Measurements from ENCODE around the gene TMEM61. TPM values are rescaled to one million over a fixed set of nuclear protein-coding genes. Genes with fewer than 3 reads are reported as not detected.
A peak's percentile ranks its signal among the peaks of the same experiment; 100 is the strongest.

TMEM61 gene
- total and polyA plus RNA-seq, 2 of the 8 experiments (the other 6 are each of a cell fraction or from before 2014, with no cell fraction given) = 0.54 to 1.4 TPM

- Histone ChIP-seq H4K20me1 (replicated peaks in 1 of 2; ENCODE audit: control insufficient read depth in 1 of 2, insufficient read depth in 2 of 2, low read length in 2 of 2) (no peaks in the 10 kb centered on the region), H3K4me3 (ENCODE audit: extremely low read depth in 1 of 4, insufficient read depth in 2 of 4, low read depth in 3 of 4, low read length in 4 of 4) (no peak overlapping the region), H3K9ac (replicated peaks in 1 of 4; ENCODE audit: extremely low read depth in 1 of 4, low read depth in 3 of 4, low read length in 3 of 4) (no peak overlapping the region), H2BK120ac (replicated peaks; ENCODE audit: low read depth, low read length) (no peak overlapping the region), H2AK5ac (ENCODE audit: low read depth, low read length) (no peak overlapping the region), H3K23me2 (ENCODE audit: low read depth, low read length) (no peaks in the 10 kb centered on the region), H3K27me3 (replicated peaks in 1 of 4; ENCODE audit: control insufficient read depth in 3 of 4, extremely low read depth in 1 of 4, insufficient read depth in 3 of 4, low read length in 3 of 4) (no peaks in the 10 kb centered on the region), H3K23ac (ENCODE audit: insufficient read length) (no peak overlapping the region), H3K36me3 (ENCODE audit: control insufficient read depth in 2 of 4, insufficient read depth in 4 of 4, low read length in 3 of 4) (no peaks in the 10 kb centered on the region), H3K4ac (replicated peaks; ENCODE audit: insufficient read length, low read depth, low read length) (peak overlapping the region; percentile 64), H3K79me1 (ENCODE audit: low read depth, low read length) (no peaks in the 10 kb centered on the region), H3K4me1 (replicated peaks in 1 of 4; ENCODE audit: control insufficient read depth in 3 of 4, insufficient read depth in 4 of 4, low read length in 3 of 4) (peaks cover 0 to 4% (median 3%) of the 10 kb centered on the region in 4 experiments; a peak in 6 of 7 replicates), H2BK12ac (ENCODE audit: low read depth, low read length) (peak overlapping the region; percentile 56; the same call in 1 of the 2 replicates), H2AFZ (ENCODE audit: low read length) (no peak overlapping the region), H2BK20ac (ENCODE audit: low read length) (no peak overlapping the region), H3K9me3 (ENCODE audit: insufficient read depth in 2 of 2, low read depth in 1 of 2, low read length in 1 of 2) (no peaks in the 10 kb centered on the region), H4K5ac (ENCODE audit: insufficient read length, low read depth, low read length) (no peak overlapping the region), H3K27ac (ENCODE audit: low read depth, low read length) (no peak overlapping the region), H4K91ac (replicated peaks; ENCODE audit: insufficient read length, low read length) (peak overlapping the region; percentile 58), H3K4me2 (ENCODE audit: insufficient read depth in 1 of 2, low read depth in 2 of 2, low read length in 2 of 2) (no peak overlapping the region), H3K56ac (replicated peaks; ENCODE audit: insufficient read length, low read depth, low read length) (no peak overlapping the region), H4K8ac (ENCODE audit: extremely low read depth, insufficient read depth, low read length) (no peak overlapping the region), H3K79me2 (ENCODE audit: control insufficient read depth in 1 of 2, insufficient read depth in 2 of 2, low read length in 2 of 2) (no peaks in the 10 kb centered on the region), H2BK15ac (ENCODE audit: low read length) (peak overlapping the region; percentile 89), H3K14ac (ENCODE audit: insufficient read length) (no peak overlapping the region), H3K18ac (ENCODE audit: extremely low read depth, low read length) (no peak overlapping the region), H2BK5ac (ENCODE audit: low read depth, low read length) (0 out of 2 replicates have a peak overlapping the region, but pooled peaks have one; percentile 5)
- CTCF ChIA-PET (ENCODE audit: partially characterized antibody) = interaction anchor here (0.7 to 17.5 kb wide), 45 partner anchors 8 to 244 kb away, joined by 3 to 511 read pairs (median 6); partner anchors contain the start of genes BSND, DHCR24, PCSK9 and TMEM61
- TF ChIP-seq HDAC6 (IDR thresholded peaks at IDR 0.05; ENCODE audit: low read depth, low read length) = no peak
- no peak for TF ChIP-seq CHD2 (IDR thresholded peaks at IDR 0.05; ENCODE audit: low read length)
- TF ChIP-seq YY1 (IDR thresholded peaks at IDR 0.05; ENCODE audit: low read depth, low read length) = no peak
- no peak for TF ChIP-seq CTBP2 (IDR thresholded peaks at IDR 0.05; ENCODE audit: borderline replicate concordance, insufficient read depth, insufficient read length, low read length)
- no peak for TF ChIP-seq JUND (IDR thresholded peaks at IDR 0.05; ENCODE audit: low read length)
- no peak for TF ChIP-seq CHD1 (IDR thresholded peaks at IDR 0.05; ENCODE audit: low read depth, low read length)
- TF ChIP-seq ASH2L (IDR thresholded peaks at IDR 0.05; ENCODE audit: low read length) = no peak
- FAIRE-seq (no peak), DNase-seq (ENCODE audit: low read depth in 1 of 2, low spot score in 2 of 2) (no peak)
- POLR2A ChIA-PET (ENCODE audit: partially characterized antibody) = interaction anchor here (1.0 to 1.6 kb wide), 6 partner anchors 11 to 57 kb away, joined by 3 to 10 read pairs (median 3); partner anchors contain the start of gene BSND
- WGBS, 2 experiments (ENCODE audit: extremely low coverage in 1 of 2, insufficient coverage in 1 of 2, insufficient read length in 1 of 2, insufficient replicate concordance in 2 of 2, low coverage in 1 of 2, low lambda C conversion rate in 2 of 2, missing lambda C conversion rate in 1 of 2) = 78% methylated on average over 6 of the region's 6 CpGs; no CpG with 5 or more reads in 1 of the 2 experiments
These were observed 35.0 kb upstream of the TMEM61 start for GRCh38 chr1:54945393-54945936.

All from H1 (cell line).